ENCODE results near the gene TRIP11.

- TF ChIP-seq CTCF (IDR thresholded peaks at IDR 0.05), result no peak
- TF ChIP-seq TCF7L2 (IDR thresholded peaks at IDR 0.05; ENCODE audit: low read depth, low read length), result no peak
- no peak for TF ChIP-seq POLR2AphosphoS5 (IDR thresholded peaks at IDR 0.05; ENCODE audit: low read depth, low read length)
- no peak for TF ChIP-seq REST (IDR thresholded peaks at IDR 0.05; ENCODE audit: insufficient read depth in 1 of 2, low read depth in 2 of 2, low read length in 1 of 2)
- no peak for TF ChIP-seq SIN3A (IDR thresholded peaks at IDR 0.05; ENCODE audit: borderline replicate concordance, insufficient read depth, low read depth, low read length)
Measured at GRCh38 chr14:92035890-92036289, 4.0 kb downstream of the TRIP11 start.

Data from Panc1 (cell line).